Tibial nerve (tissue), 4 donors: ENCODE data around the gene PPP1R16B. TPM values are rescaled to one million over a fixed set of nuclear protein-coding genes. Genes with fewer than 3 reads are reported as not detected.

Experiments
- DNase-seq, 2 donors: peaks; one replicate each; pipeline ENCODE4 v3.0.0-alpha.2; 2019; ENCODE audit warnings: low spot score in 2 of 2
- H3K27ac ChIP-seq, 4 donors: fragments of 200-600 bp; sonication (generic) in 3 of 4; one replicate each; pipeline ENCODE4 v1.5.1; 2017 to 2019; ENCODE audit warnings: mild to moderate bottlenecking in 1 of 4
- H3K27me3 ChIP-seq, 2 donors: fragments of 200-600 bp; sonication (generic) in 1 of 2; one replicate each; pipeline versions ENCODE4 v1.5.1 to v1.6.0; 2017 to 2019
- H3K36me3 ChIP-seq, 3 donors: fragments of 200-600 bp; sonication (generic); one replicate each; pipeline ENCODE4 v1.5.1; 2018 to 2019
- H3K4me1 ChIP-seq, 4 donors: fragments of 200-600 bp; sonication (generic) in 3 of 4; one replicate each; pipeline ENCODE4 v1.5.1; 2017 to 2019
- H3K4me3 ChIP-seq, 4 donors: fragments of 200-600 bp; sonication (generic) in 3 of 4; one replicate each; pipeline ENCODE4 v1.5.1; 2017 to 2019; ENCODE audit warnings: mild to moderate bottlenecking in 1 of 4, moderate library complexity in 1 of 4
- H3K9me3 ChIP-seq, 4 donors: fragments of 200-600 bp; sonication (generic) in 3 of 4; one replicate each; pipeline ENCODE4 v1.5.1; 2017 to 2019
- CTCF ChIP-seq, 5 experiments: fragments of 200-600 bp in 3 of 5; fragments of 450-650 bp in 2 of 5; sonication (generic) in 3 of 5; IDR thresholded peaks; one replicate each; pipeline ENCODE4 v1.5.1; 2016 to 2019; ENCODE audit warnings: antibody characterized with exemption in 5 of 5, mild to moderate bottlenecking in 3 of 5, moderate library complexity in 2 of 5
- EP300 ChIP-seq, 2 donors: sonication (generic); formaldehyde crosslinking; IDR thresholded peaks; one replicate each; pipeline ENCODE4 v1.6.1; 2017; ENCODE audit warnings: antibody characterized with exemption in 2 of 2, mild to moderate bottlenecking in 1 of 2
- POLR2A ChIP-seq, 2 donors: fragments of 450-650 bp; IDR thresholded peaks; one replicate each; pipeline ENCODE4 v1.6.1; 2017; ENCODE audit warnings: antibody characterized with exemption in 2 of 2, mild to moderate bottlenecking in 2 of 2, moderate library complexity in 2 of 2
- WGBS, 2 donors: methylation state at CpG; one replicate each; pipeline ENCODE4 v1.1.5; 2018; 5-methylcytosine and 5-hydroxymethylcytosine counted together
- total RNA-seq, 4 donors: library from RNA; depleted of rRNA; stranded (reverse); fragments of >200 nt; gene quantifications; one replicate each; pipeline ENCODE4 v1.1.0, GENCODE V29; 2016

The PPP1R16B gene
- total RNA-seq, 4 donors from 2014 or later, result 2.1 to 5.7 (median 4.6) TPM

- WGBS, 2 donors, result 79 to 81% methylated on average over 1 of the region's 1 CpG
- H3K9me3 ChIP-seq, result no peaks in the 10 kb centered on the region
- no peak overlapping the region for H3K27ac ChIP-seq
- peaks cover 0 to 6% (median 0%) of the 10 kb centered on the region in 4 donors for H3K4me1 ChIP-seq
- DNase-seq, result no peak
- H3K4me3 ChIP-seq, result no peak overlapping the region
- H3K27me3 ChIP-seq, result no peaks in the 10 kb centered on the region
- TF ChIP-seq POLR2A (IDR thresholded peaks at IDR 0.05) (no peak), EP300 (IDR thresholded peaks at IDR 0.05) (no peak), CTCF (IDR thresholded peaks at IDR 0.05) (no peak)
- H3K36me3 ChIP-seq, result peaks cover 3 to 98% (median 5%) of the 10 kb centered on the region in 3 donors
These were observed 41.9 kb upstream of the PPP1R16B start for GRCh38 chr20:38763616-38764015.

- peaks cover 0 to 6% (median 0%) of the 10 kb centered on the region in 4 donors for H3K4me1 ChIP-seq
- WGBS, 2 donors, result 76 to 77% methylated on average over 10 to 11 of the region's 11 CpGs
- no peak overlapping the region for H3K4me3 ChIP-seq
- no peak for DNase-seq
- H3K27ac ChIP-seq, result no peak overlapping the region
- H3K9me3 ChIP-seq, result no peaks in the 10 kb centered on the region
- no peak for TF ChIP-seq POLR2A (IDR thresholded peaks at IDR 0.05)
- TF ChIP-seq EP300 (IDR thresholded peaks at IDR 0.05), result no peak
- TF ChIP-seq CTCF (IDR thresholded peaks at IDR 0.05), result no peak
- H3K36me3 ChIP-seq, result peaks cover 3 to 100% (median 7%) of the 10 kb centered on the region in 3 donors
- no peaks in the 10 kb centered on the region for H3K27me3 ChIP-seq
These were observed 40.8 kb upstream of the PPP1R16B start for GRCh38 chr20:38764567-38765318.

GRCh38 chr20:38766071-38766470, 39.4 kb upstream of the PPP1R16B start:
- 71 to 75% methylated on average over 4 of the region's 4 CpGs for WGBS, 2 donors
- no peak for TF ChIP-seq EP300 (IDR thresholded peaks at IDR 0.05)
- TF ChIP-seq CTCF (IDR thresholded peaks at IDR 0.05), result no peak
- no peak for TF ChIP-seq POLR2A (IDR thresholded peaks at IDR 0.05)
- Histone ChIP-seq H3K27me3 (no peaks in the 10 kb centered on the region), H3K4me3 (no peak overlapping the region), H3K4me1 (peaks cover 0 to 6% (median 0%) of the 10 kb centered on the region in 4 donors), H3K9me3 (no peaks in the 10 kb centered on the region), H3K36me3 (peaks cover 3 to 100% (median 9%) of the 10 kb centered on the region in 3 donors), H3K27ac (no peak overlapping the region)
- no peak for DNase-seq

- Histone ChIP-seq H3K27ac (no peak overlapping the region), H3K4me1 (peaks cover 0 to 6% (median 0%) of the 10 kb centered on the region in 4 donors), H3K9me3 (peaks cover 0 to 9% (median 0%) of the 10 kb centered on the region in 4 donors), H3K36me3 (peaks cover 3 to 100% (median 17%) of the 10 kb centered on the region in 3 donors), H3K27me3 (no peaks in the 10 kb centered on the region), H3K4me3 (no peak overlapping the region)
- 88 to 89% methylated on average over 13 of the region's 13 CpGs for WGBS, 2 donors
- no peak for DNase-seq
- TF ChIP-seq CTCF (IDR thresholded peaks at IDR 0.05), result no peak
These were observed 35.9 kb upstream of the PPP1R16B start for GRCh38 chr20:38769376-38770295.
